ENCODE measurements around the gene SLIT2.

- peak in 4 of 12 donors; percentile 25 to 41 (median 33) for TF ChIP-seq CTCF (IDR thresholded peaks at IDR 0.05)
- peak in 1 of 2 donors; percentile 79 for TF ChIP-seq POLR2A (IDR thresholded peaks at IDR 0.05)
Observed at GRCh38 chr4:20251796-20252655, at the start of gene SLIT2.
